GM19025 (cell line): ENCODE data around the gene LRP3.
"Not testable (repeated sequence)": the region's sequence is repeated elsewhere in the genome, so short reads cannot be mapped to it uniquely, and the experiment has no call there.

ENCODE experiments used
- ATAC-seq: cut with Tn5 transposase; IDR thresholded peaks from one replicate; pipeline ENCODE4 v1.9.1; 2021; ENCODE audit warnings: mild to moderate bottlenecking, low read depth, moderate library complexity; ENCODE audit not compliant: unreplicated experiment

The LRP3 gene

DNA sequence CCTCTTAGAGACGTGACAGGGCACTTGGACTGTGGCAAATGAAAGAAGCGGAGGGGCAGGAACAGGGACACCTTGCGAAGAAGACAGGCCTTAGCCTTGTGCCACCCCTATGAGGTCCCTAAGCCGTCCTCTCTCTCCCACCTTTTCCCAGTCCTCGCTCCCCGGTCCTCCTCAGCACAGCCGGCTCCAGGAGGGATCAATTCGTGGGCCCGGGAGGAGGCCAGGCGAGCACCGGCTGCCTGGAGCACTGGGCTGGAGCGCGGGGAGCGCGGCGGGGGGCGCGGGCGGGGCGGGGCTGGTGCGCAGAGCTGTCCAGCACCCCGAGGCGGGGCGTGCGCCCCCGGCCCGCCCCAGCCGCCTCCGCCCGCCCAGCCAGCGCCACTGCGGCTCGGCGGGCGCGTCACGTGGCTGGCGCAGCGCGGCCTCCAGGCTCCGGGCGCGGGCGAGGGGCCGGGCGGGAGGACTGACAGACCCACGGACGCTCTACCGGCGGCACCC is at the start of gene LRP3:
Gene LRP3, plus strand, starts transcription at position 466 of the 498 bp plus-strand sequence. CDS start 456 bp downstream, outside the sequence.
- ATAC-seq = no peak

- no peak for ATAC-seq
Observed at GRCh38 chr19:33146209-33146608, 47.9 kb upstream of the LRP3 start.

DNA sequence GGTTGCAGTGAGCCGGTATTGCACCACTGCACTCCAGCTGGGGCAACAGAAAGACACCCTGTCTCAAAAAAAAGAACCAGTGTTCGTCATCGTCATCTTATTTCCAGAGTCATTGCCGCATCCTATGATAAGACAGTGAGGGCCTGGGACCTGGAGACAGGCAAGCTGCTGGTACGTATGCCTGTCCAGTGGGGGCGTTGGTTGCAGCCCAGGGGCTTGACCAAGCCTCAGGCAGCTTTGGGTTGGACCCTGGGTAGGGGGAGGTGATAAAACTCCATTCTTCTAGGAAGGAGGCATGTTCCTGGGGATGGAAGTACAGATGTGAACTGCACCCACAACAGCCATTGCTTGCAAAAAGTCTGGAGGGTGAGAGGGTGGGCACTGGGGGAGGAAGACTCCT is 46.6 kb upstream of the LRP3 start:
- no peak for ATAC-seq

DNA sequence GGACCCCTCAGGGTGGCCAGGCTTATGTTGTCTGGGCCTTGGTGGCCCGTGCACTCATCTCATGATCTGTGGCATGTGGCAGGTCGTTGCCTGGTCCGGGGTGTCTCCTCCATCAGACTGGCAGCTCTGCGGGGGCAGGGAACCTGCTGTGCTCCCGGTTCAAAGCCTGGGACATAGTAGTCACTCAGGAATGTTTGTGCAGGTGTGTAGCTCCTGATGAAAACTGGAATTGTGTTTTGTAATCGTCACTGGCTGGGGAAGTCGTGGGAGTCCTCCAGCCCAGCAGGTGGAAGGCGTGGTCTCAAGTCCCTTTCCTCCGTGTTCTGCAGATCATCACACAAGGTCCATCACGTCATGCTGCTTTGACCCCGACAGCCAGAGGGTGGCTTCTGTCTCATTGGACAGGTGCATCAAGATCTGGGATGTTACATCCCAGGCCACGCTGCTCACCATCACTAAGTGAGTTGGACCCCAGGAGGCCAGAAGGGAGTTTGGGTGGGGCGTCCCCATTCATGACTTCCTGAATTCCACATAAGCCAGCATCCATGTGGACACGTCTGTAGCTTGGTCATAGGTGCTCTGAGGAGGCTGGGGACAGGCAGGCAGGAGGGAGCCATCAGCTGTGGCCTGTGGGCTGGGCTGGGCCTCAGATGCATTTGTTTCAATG is 43.1 kb upstream of the LRP3 start:
- no peak for ATAC-seq

DNA sequence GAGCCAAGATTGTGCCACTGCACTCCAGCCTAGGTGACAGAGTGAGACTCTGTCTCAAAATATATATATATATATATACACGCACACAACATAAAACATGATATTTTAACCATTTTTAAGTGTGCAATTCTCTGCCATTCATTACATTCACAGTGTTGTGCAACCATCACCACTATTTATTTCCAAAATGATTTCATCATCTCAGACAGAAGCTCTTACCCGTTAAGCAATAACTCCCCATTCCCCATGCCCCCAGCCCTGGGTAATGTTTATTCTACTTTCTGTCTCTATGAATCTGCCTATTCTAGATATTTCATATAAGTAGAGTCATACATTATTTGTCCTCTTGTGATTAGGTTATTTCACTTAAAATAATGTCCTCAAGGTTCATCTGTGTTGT is 42.0 kb upstream of the LRP3 start:
- no peak for ATAC-seq

DNA sequence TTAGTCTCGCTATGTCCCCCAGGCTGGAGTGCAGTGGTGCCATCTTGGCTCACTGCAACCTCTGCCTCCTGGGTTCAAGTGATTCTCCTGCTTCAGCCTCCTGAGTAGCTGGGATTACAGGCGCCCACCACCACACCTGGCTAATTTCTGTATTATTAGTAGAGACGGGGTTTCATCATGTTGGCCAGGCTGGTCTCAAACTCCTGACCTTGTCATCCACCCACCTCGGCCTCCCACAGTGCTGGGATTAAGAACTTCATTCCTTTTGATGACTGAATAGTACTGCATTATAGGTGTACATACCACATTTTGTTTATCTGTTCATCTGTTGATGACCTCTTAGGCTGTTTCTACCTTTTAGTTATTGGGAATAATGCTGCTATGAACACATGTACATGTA is 41.5 kb upstream of the LRP3 start:
- ATAC-seq = not testable (repeated sequence)

DNA sequence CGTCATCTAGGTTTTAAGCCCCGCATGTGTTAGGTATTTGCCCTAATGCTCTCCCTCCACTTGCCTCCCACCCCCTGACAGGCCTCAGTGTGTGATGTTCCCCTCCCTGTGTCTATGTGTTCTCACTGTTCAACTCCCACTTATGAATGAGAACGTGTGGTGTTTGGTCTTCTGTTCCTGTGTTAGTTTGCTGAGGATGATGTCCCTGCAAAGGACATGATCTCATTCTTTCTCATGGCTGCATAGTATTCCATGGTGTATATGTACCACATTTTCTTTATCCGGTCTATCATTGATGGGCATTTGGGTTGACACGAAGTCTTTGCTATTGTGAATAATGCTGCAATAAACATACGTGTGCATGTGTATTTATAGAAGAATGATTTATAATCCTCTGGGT is 39.8 kb upstream of the LRP3 start:
- ATAC-seq = not testable (repeated sequence)

- no peak for ATAC-seq
Observed at GRCh38 chr19:33156334-33156733, 37.8 kb upstream of the LRP3 start.

GRCh38 chr19:33157906-33158305 is 36.2 kb upstream of the LRP3 start:
- ATAC-seq = no peak

GRCh38 chr19:33158365-33158764 is 35.8 kb upstream of the LRP3 start:
- ATAC-seq = no peak

DNA sequence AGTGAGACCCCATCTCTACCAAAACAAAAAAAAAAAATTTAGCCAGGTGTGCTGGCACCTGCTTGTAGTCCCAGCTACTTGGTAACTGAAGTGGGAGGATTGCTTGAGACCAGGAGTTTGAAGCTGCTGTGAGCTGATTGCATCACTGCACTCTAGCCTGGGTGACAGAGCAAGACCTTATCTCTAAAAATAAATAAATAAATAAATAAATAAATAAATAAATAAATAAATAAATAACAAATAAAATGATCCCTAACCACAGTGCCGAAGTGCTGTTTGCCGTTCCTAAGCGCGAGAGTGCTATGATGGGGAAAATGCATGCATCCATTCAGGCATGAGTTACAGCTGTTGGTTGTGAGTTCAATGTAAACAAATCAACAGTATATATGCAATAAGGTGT is 35.0 kb upstream of the LRP3 start:
- no peak for ATAC-seq

DNA sequence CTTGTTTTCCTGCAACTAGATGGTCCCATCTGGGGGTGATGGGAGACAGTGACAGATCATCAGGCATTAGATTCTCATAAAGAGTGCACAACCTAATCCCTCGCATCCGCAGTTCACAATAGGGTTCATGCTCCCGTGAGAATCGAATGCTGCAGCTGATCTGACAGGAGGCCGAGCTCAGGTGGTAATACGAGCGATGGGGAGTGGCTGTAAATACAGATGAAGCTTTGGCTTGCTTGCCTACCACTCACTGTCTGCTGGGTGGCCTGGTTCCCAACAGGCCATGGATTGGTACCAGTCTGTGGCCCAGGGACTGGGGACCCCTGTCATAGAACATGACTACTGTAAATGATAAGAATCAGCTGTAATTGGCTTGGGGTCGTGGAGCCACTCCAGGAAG is 34.2 kb upstream of the LRP3 start:
- ATAC-seq = no peak

DNA sequence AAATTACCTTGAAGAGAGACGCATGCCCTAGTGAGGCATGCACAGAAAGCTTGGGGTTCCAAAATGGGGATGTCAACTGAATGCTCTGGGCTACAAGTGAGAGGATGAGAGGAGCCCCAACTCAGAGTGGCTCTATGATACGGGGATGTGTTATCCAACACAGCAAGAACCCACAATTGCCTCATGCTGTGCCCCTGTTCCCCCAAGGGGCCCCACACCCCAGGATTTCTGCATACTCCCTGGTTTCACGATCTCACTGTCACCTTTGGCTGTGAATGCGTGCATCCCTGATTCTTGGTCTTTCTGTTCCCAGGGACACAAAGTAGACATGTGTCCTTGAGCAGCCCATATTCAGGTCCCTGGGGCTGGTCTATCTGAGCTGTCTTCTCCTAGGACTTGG is 32.9 kb upstream of the LRP3 start:
- ATAC-seq = no peak

GRCh38 chr19:33163481-33163880 is 30.6 kb upstream of the LRP3 start:
- no peak for ATAC-seq

- not testable (repeated sequence) for ATAC-seq
Observed at GRCh38 chr19:33166037-33166436, 28.1 kb upstream of the LRP3 start.

DNA sequence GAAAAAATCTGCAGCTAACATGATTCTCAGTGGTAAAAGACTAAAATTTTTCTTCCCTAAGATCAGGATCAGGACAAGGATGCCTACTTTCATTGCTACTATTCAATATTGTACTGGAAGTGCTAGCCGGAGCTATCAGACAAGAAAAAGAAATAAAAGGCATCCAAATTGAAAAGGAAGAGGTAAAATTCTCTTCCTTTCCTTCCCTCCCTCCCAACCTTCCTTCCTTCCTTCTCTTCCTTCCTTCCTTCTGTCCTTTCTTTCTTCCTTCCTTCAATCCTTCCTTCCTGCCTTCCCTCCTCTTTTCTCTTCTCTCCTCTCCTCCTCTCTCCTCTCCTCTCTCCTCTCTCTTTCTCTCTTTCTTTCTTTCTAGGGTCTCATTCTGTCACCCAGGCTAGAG is 26.7 kb upstream of the LRP3 start:
- ATAC-seq = no peak

DNA sequence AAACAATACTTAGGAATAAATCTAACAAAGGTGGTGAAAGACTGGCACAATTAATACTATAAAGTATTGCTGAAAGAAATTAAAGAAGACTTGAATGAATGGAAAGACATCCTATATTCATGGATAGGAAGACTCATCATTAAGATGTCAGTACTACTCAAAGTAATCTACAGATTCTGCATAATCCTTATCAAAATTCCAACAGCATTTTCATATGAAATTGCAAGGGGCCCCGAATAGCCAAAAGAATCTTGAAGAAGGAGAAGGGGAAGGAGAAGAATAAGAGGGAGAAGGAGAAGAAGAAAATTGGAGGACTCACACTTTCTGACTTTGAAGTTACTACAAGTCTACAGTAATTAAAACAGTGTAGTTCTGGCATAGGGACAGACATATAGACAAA is 25.6 kb upstream of the LRP3 start:
- ATAC-seq = no peak

- ATAC-seq = no peak
Observed at GRCh38 chr19:33171222-33171795, 22.8 kb upstream of the LRP3 start.

DNA sequence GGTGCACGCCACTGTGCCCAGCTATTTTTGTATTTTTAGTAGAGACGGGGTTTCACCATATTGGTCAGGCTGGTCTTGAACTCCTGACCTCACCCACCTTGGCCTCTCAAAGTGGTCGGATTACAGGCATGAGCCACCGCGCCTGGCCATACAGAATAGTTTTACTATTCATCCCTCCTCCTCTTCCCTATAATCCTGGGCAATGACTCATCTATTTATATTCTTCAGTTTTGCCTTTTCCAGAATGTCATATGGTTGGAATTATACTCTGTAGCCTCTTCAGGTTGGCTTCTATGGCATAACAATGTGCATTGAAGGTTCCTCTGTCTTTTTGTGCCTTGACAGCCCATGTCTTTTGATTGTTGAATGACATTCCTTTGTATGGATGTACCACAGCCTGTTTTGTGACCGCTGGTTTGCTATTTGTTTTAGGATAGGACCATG is 22.2 kb upstream of the LRP3 start:
- no peak for ATAC-seq

- ATAC-seq = no peak
Observed at GRCh38 chr19:33174186-33174585, 19.9 kb upstream of the LRP3 start.

DNA sequence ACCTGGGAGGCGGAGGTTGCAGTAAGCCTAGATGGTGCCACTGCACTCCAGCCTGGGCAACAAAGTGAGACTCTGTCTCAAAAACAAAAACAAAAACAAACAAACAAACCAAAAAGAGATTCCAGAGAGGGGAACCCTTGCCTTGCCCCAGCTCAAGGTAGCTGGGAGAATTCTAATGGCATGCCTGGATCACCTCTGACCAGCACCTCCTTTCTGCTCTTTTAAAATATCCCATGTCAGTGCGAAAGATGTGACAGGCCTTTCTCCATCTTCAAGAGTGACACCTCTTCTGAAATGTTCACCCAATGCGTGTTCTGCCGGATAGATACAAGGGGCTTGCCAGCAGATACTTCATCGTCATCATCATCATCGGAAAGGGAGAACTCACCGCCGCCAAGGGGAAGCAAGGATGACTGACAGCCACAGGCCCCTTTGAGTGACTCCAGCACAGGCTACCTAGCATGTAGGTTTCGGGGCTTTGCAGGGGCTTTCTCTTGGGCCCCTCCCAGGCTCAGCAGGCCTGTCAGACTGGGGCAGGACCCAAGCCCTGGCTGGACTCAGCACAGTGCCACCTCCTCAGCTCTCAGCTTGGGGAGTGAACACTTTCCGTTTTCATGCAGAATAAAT is 18.9 kb upstream of the LRP3 start:
- no peak for ATAC-seq
